HG02759 (cell line): ENCODE data around the gene TAS2R60.
"Not testable (repeated sequence)": the region's sequence is repeated elsewhere in the genome, so short reads cannot be mapped to it uniquely, and the experiment has no call there.

Experiments used
- ATAC-seq: cut with Tn5 transposase; IDR thresholded peaks from one replicate; pipeline ENCODE4 v1.9.1; 2021; ENCODE audit warnings: mild to moderate bottlenecking, moderate library complexity; ENCODE audit not compliant: unreplicated experiment

Gene TAS2R60, protein sequence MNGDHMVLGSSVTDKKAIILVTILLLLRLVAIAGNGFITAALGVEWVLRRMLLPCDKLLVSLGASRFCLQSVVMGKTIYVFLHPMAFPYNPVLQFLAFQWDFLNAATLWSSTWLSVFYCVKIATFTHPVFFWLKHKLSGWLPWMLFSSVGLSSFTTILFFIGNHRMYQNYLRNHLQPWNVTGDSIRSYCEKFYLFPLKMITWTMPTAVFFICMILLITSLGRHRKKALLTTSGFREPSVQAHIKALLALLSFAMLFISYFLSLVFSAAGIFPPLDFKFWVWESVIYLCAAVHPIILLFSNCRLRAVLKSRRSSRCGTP

DNA sequence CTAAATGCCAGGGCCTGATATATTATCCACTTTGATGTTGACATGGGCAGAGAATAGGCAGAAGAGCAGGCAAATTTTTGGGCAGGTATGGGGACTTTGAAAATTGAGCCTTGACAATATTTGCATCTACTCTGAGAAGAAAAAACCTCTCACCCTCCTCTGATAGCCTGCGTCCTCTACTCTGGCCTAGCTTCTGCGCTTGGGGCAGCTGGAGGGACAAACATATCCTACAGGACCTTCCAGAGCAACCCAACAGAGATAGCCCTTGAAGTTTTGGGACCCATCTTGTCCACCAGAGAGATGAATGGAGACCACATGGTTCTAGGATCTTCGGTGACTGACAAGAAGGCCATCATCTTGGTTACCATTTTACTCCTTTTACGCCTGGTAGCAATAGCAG, at the start of gene TAS2R60:
Gene TAS2R60, plus strand, starts transcription at position 301 of the 400 bp plus-strand sequence. Its CDS starts 0 bp downstream, at position 301.
- ATAC-seq: no peak

- no peak for ATAC-seq
These were observed 49.2 kb upstream of the TAS2R60 start for GRCh38 chr7:143394068-143394467.

DNA sequence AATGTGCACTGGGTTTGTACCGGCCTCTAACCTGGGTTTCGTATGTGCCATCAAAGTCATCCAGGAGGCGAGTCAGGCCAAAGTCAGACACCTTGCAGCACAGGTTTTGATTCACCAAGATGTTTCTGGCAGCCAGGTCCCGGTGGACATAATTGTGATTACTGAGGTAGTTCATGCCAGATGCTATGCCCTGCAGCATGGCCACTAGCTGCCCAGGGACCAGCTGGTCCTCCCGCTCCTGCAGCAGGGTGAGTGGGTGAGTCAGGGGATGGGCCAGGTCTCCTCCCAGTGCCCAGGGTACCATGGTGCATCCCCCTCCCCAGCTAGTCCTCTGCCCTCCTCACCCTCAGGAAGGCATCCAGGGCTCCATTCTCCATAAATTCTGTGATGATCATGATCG, 48.5 kb upstream of the TAS2R60 start:
- ATAC-seq: no peak

DNA sequence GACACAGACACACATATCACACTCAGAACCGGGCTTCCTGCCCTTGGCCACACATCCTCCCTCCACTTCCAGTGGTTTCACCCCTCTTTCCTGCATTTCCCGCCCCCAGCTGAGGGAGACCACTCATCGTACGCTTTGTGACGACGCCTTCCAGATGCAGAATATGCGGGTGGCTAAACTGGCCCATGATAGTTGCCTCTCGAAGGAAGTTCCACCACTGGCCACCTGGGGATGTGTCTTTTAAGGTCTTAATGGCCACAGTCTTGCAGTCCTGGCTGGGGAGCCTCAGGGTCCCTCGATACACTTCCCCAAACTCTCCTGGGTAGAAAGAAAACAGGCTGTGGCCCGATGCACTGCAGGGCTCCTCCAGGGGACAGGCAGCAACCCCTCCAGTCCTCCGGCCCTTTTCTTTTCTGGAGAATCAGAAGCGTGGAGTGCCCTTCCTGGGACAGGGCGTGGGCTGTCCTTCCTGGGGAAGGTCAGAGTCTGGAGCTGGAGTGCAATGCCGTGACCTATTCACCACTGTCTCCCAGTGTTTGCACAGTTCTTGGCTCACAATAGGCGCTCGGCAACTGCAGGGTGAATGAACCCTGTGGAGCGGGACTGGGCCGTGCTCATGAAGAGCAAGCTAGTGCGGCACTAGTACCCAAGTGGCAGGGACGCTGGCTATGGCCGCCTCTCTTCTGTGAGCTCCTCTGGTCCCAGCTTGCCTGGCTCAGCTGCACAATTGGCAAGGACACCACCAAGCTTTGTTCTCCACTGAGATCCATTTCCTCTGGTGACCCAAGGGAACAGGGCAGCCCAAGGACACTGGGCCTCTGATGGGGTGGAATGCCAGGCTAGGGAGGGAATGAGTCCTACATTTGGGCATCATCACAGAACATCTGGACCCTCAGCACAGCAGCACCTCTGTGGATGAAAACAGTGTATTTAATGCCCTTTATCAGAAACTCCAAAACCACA, 47.8 kb upstream of the TAS2R60 start:
- ATAC-seq: peak; percentile 37

- ATAC-seq: no peak
These were observed 47.1 kb upstream of the TAS2R60 start for GRCh38 chr7:143396182-143396581.

- no peak for ATAC-seq
These were observed 46.4 kb upstream of the TAS2R60 start for GRCh38 chr7:143396625-143397556.

- ATAC-seq: no peak
These were observed 45.3 kb upstream of the TAS2R60 start for GRCh38 chr7:143397710-143398530.

DNA sequence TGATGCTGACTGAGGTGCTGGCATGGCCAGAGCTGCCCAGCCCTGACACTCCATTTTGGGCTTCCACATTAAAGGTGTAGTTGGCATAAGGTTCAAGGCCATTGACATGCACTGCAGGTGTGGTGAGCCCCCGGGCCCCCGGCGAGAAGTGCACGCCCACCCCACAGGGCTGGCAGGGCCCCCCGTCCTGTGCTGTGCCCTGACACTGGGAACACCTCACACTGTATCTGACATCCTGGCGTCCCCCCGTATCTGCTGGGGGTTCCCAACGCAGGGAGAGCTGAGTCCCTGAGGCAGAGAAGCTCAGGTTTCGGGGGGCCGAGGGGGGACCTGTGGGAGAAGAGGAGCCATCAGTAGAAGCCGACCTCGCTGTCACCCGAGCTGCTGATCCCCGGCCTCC, 44.6 kb upstream of the TAS2R60 start:
- ATAC-seq: no peak

DNA sequence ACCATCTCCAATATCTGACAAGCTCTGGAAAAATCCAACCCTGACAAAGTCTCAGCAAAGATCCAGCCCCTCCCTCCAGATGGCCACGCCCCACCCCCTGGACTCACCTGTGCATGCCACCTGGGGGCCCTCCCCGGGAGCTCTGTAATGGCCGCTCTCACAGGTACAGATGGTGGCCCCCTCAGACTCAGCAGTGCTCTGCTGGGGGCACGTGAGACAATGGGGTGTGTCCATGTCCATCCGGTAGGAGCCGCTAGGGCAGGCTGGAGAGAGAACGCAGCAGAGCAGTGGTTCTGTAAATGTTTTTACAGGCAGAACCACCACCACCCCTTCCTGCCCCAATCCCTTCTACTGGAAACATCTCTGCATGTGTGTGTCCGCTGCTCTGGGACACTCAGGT, 44.1 kb upstream of the TAS2R60 start:
- no peak for ATAC-seq

DNA sequence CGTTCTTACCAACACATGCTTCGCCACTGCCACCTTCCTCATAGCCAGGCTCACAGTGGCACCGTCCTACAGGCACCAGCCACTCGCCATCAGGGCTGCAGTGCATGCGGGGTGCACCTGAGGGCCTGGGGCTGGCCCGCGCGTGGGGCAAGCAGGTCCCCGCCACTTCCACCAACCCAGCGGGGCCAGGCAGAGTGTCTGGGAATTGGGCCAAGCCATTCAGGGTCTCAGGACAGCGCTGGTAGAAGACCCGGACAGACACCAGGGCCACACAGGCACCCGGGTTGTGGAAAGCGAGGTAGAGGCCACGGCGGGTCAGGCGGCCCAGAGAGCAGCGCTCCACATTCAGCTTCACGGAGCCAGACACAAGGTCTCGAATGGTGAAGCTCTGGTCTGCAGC, 43.6 kb upstream of the TAS2R60 start:
- no peak for ATAC-seq

DNA sequence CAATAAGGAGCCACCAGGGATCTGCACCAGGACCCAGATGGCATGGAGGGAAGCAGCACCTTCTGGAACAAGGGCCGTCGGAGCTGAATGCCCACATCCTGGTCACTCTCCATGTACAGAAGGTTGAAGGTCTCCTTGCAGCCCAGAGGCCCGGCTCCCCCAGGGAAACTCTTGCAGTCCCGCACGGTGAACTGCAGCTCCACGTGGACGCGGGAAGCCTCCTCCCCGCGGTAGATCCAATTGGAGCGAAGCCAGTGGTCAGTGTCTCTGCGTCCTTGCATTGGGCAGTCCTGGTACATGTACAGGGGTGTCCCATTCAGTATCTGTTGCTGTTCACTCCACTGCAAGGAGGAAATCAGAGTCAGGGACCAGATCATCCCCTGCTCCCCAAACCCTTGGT, 42.0 kb upstream of the TAS2R60 start:
- ATAC-seq: no peak

- not testable (repeated sequence) for ATAC-seq
These were observed 41.0 kb upstream of the TAS2R60 start for GRCh38 chr7:143402233-143402632.

- no peak for ATAC-seq
These were observed 37.9 kb upstream of the TAS2R60 start for GRCh38 chr7:143405173-143406001.

DNA sequence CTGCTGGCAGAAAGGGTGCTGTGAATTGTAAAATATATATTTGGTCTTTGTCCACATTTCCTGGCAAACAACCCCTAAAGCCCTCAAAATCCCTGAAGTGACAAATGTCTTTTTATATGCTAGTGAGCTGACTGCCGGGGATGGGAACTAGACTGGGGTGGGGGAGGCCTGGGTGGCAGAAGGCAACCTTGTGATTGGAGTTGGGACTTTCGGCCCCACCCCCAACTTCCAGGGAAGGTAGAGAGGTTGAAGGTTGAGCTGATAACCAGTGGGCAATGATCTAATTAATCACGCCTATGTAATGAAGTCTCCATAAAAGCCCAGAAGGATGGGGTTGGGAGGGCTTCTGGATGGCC, 37.3 kb upstream of the TAS2R60 start:
- ATAC-seq: no peak

- no peak for ATAC-seq
These were observed 35.7 kb upstream of the TAS2R60 start for GRCh38 chr7:143407287-143408251.

DNA sequence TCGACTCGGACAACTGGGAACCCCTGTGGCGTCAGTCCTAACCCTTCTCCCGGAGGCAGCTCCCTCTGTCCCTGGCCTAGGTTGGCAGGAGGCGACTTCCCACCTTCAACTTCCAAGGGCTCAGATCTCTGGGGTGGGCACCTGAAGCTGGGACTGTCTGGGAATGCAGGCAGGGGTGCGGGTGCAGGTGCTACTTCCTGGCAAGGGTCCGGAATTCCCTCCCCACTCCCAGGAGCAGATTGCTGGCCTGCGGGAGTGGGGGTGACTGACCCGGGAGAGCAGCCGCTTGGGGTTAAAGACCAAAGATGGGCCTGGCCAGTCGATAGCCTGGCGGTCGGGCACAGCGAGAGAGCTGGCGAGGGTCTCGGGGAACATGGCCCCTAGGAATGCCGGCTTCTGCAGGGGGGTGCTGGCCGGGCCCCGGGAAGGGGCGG, 35.0 kb upstream of the TAS2R60 start:
- no peak for ATAC-seq

- ATAC-seq: peak; percentile 52
These were observed 34.3 kb upstream of the TAS2R60 start, which contains the start of gene EPHA1 for GRCh38 chr7:143408686-143409561. Gene EPHA1, minus strand, starts transcription at chr7:143408856. Its CDS starts 51 bp downstream, at chr7:143408805.
